Activated CD4-positive, alpha-beta T cell treated with anti-CD3 and anti-CD28 coated beads, Interleukin-2, amount 10 ng/mL, durations not matched to agents 7 days and 5 days (primary cell): ENCODE measurements around the gene CLTC. TPM values are rescaled to one million over a fixed set of nuclear protein-coding genes. Genes with fewer than 3 reads are reported as not detected.

Experiments
- CTCF ChIA-PET: fragments of 350-600 bp; sonication (Branson Sonifier 250); formaldehyde crosslinking; loops from one replicate; lab custom pipeline; 2021; ENCODE audit warnings: antibody characterized with exemption; lab: Charles Lee
- POLR2A ChIA-PET: fragments of 350-600 bp; sonication (Branson Sonifier 250); formaldehyde crosslinking; loops from one replicate; lab custom pipeline; 2021; ENCODE audit warnings: antibody characterized with exemption; lab: Charles Lee
- DNase-seq: peaks from one replicate; pipeline ENCODE4 v3.0.0-alpha.2; 2020
- H3K27ac Mint-ChIP-seq: one replicate; pipeline ENCODE4 v1.8.0; 2021; ENCODE audit warnings: mild to moderate bottlenecking, moderate library complexity, mixed read lengths
- H3K27me3 Mint-ChIP-seq: one replicate; pipeline ENCODE4 v1.8.0; 2021; ENCODE audit warnings: mixed read lengths
- H3K36me3 Mint-ChIP-seq: one replicate; pipeline ENCODE4 v1.8.0; 2021; ENCODE audit warnings: low read depth, mixed read lengths
- H3K4me1 Mint-ChIP-seq: one replicate; pipeline ENCODE4 v1.8.0; 2021; ENCODE audit warnings: mixed read lengths
- H3K4me3 Mint-ChIP-seq: one replicate; pipeline ENCODE4 v1.8.0; 2021; ENCODE audit warnings: mild to moderate bottlenecking, moderate library complexity, mixed read lengths
- H3K9me3 Mint-ChIP-seq: one replicate; pipeline ENCODE4 v1.8.0; 2021; ENCODE audit warnings: mixed read lengths
- total RNA-seq, 2 experiments: library from RNA; stranded (reverse); gene quantifications; one replicate each; pipeline ENCODE4 v1.2.3, GENCODE V29; 2021

The CLTC gene
- total RNA-seq, 2 experiments from 2014 or later: 135 to 140 TPM

DNA sequence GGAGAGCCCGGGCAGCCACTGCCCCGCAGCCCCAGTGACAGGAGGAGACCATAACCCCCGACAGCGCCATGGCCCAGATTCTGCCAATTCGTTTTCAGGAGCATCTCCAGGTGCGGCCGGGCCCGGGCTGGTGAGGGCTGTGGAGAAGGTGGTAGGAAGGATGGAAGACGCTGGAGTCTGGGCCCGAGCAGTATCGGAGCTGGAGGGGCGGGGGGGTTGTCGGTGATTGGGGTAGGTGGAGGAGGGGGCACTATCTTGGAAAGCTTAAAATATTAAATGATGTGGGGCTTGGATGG, 317 bp downstream of the CLTC start:
- peak overlapping the region; percentile 99 for H3K27ac Mint-ChIP-seq
- H3K9me3 Mint-ChIP-seq: no peaks in the 10 kb centered on the region
- H3K4me1 Mint-ChIP-seq: peaks cover 57% of the 10 kb centered on the region
- CTCF ChIA-PET: no interaction called here
- POLR2A ChIA-PET: interaction anchor here (1.7 kb wide), 1 partner anchor 87 kb away, joined by 4 read pairs; the partner anchor contains the start of genes PTRH2 and VMP1
- DNase-seq: no peak
- H3K27me3 Mint-ChIP-seq: no peaks in the 10 kb centered on the region
- peaks cover 18% of the 10 kb centered on the region for H3K36me3 Mint-ChIP-seq
- H3K4me3 Mint-ChIP-seq: peak overlapping the region; percentile 91

DNA sequence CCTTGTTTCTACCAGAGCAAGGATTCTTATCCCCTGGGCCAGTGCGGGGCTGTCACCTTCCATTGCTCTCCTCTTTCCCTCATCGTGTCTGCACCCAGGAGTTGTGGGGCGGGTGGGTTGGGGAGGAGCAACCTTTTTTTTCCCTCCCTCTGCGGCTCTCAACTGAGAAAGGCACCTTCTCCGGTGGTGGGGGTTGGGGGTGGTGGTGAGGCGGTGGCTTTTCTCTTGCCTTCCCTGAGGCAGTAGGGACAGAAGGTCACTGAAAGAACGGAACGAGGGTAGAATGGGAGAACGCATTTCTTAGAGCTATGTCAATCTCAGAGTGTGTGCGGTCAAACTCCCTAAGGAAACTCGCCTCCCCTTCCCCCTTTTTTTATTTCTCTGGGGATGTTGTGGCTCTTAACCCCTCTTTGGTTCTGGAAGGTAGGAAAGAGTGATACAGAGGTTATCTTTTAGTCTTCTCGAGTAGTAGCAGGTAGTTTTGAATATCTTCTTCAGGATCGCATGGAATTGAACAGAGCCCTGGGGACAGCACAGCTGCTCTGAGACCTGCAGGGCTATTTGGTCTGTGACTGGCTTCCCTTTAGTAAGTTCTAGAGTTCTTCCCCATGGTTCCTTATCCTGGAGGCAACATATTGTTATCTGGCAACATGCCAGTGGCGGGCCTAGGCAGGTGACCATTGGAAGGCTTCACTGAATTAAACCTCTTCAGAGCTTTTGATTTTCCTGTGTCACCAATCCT, 994 bp downstream of the CLTC start:
- Mint-ChIP-seq H3K4me3 (peak overlapping the region; percentile 91), H3K27ac (peak overlapping the region; percentile 99), H3K36me3 (peaks cover 21% of the 10 kb centered on the region), H3K4me1 (peaks cover 60% of the 10 kb centered on the region), H3K27me3 (no peaks in the 10 kb centered on the region), H3K9me3 (no peaks in the 10 kb centered on the region)
- peak; percentile 69 for DNase-seq
- ChIA-PET CTCF (no interaction called here), POLR2A (no interaction called here)

DNA sequence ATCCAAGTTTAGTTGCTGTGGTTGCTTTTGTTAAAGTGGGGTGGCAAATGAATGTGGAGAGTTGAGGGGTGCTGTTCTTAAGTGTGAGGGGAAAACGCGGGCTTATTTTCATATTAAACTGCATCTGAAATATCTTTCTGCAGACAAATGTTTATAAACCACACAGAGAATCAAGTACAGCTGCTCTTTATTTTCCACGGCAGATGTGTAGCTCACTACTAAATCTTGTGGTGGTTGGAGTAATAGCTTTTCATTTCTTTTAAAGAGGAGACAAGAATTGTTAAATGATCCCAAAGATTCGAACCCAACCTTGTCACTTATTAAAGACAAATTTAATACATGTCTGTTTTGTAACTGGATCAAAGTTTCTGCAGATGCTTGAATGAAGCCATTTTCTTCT, 2.1 kb downstream of the CLTC start:
- no peaks in the 10 kb centered on the region for H3K27me3 Mint-ChIP-seq
- ChIA-PET POLR2A (no interaction called here), CTCF (interaction anchor here (1.4 kb wide), 1 partner anchor 9 kb away, joined by 4 read pairs; no protein-coding TSS in a partner anchor)
- H3K27ac Mint-ChIP-seq: peak overlapping the region; percentile 62
- H3K9me3 Mint-ChIP-seq: no peaks in the 10 kb centered on the region
- H3K4me1 Mint-ChIP-seq: peaks cover 68% of the 10 kb centered on the region
- no peak for DNase-seq
- peak overlapping the region; percentile 91 for H3K4me3 Mint-ChIP-seq
- peaks cover 27% of the 10 kb centered on the region for H3K36me3 Mint-ChIP-seq

DNA sequence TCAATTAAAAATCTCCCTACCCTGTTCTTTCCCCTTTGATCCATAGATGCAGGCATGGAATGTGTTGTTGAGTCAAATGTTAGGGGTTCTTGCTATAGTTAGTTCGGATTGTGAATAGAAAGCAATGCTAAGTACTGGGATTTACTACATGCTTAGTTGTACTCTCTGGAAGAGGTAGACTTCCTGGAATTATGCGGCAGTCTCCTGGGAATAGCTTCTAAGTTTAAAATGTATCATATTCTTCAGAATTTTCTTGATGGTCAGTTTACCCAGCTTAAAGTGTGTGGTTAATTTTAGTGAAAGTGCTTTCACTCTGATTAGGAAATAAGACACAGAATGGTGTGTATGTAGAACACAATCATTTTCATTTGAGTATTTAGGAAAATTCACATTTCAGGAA, 3.5 kb downstream of the CLTC start:
- no peak overlapping the region for H3K27ac Mint-ChIP-seq
- no peak for DNase-seq
- CTCF ChIA-PET: interaction anchor here (0.6 kb wide), 1 partner anchor 833 kb away, joined by 3 read pairs; no protein-coding TSS in a partner anchor
- H3K4me1 Mint-ChIP-seq: peaks cover 65% of the 10 kb centered on the region
- no peaks in the 10 kb centered on the region for H3K27me3 Mint-ChIP-seq
- POLR2A ChIA-PET: no interaction called here
- H3K4me3 Mint-ChIP-seq: no peak overlapping the region
- no peaks in the 10 kb centered on the region for H3K9me3 Mint-ChIP-seq
- H3K36me3 Mint-ChIP-seq: peaks cover 28% of the 10 kb centered on the region

DNA sequence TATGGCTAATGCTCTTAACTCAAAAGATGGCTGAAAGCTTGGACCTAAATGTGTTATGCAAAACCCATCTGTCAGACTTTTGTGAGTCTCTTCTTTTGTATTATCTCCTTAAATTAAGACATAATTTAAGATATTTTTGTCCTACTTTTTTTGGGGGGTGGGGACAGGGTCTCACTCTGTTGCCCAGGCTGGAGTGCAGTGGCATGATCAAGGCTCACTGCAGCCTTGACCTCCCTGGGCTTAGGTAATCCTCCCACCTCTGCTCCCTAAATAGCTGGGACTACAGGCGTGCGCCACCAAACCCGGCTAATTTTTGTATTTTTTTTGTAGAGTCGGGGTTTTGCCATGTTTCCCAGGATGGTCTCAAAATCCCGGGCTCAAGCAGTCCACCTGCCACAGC, 7.1 kb downstream of the CLTC start:
- DNase-seq: no peak
- H3K27me3 Mint-ChIP-seq: no peaks in the 10 kb centered on the region
- peaks cover 61% of the 10 kb centered on the region for H3K4me1 Mint-ChIP-seq
- CTCF ChIA-PET: interaction anchor here (1.3 kb wide), 1 partner anchor 8 kb away, joined by 4 read pairs; no protein-coding TSS in a partner anchor
- no peak overlapping the region for H3K27ac Mint-ChIP-seq
- peaks cover 39% of the 10 kb centered on the region for H3K36me3 Mint-ChIP-seq
- H3K4me3 Mint-ChIP-seq: no peak overlapping the region
- POLR2A ChIA-PET: no interaction called here
- H3K9me3 Mint-ChIP-seq: no peaks in the 10 kb centered on the region

DNA sequence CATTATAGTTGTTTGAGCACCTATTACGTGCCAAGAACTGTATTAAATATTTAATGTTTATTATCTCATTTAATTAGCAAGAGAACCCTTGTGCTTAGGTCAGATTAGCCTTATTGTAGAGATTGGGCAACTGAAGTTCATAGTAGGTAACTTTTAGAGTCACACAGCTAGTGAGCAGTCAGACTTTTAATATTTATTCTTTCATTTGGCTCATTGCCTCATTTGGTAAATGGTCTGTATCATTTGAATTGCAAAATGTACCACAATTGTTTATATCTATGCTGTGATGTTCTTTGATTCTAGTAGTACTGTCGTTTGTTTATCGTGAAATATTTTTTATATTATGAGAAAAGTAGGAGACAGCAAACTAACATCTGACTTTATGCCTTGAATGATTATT, 7.6 kb downstream of the CLTC start:
- H3K27me3 Mint-ChIP-seq: no peaks in the 10 kb centered on the region
- no peak for DNase-seq
- no peaks in the 10 kb centered on the region for H3K9me3 Mint-ChIP-seq
- ChIA-PET CTCF (interaction anchor here (1.3 kb wide), 1 partner anchor 8 kb away, joined by 4 read pairs; no protein-coding TSS in a partner anchor), POLR2A (no interaction called here)
- H3K4me3 Mint-ChIP-seq: no peak overlapping the region
- H3K36me3 Mint-ChIP-seq: peaks cover 39% of the 10 kb centered on the region
- H3K27ac Mint-ChIP-seq: no peak overlapping the region
- peaks cover 58% of the 10 kb centered on the region for H3K4me1 Mint-ChIP-seq

DNA sequence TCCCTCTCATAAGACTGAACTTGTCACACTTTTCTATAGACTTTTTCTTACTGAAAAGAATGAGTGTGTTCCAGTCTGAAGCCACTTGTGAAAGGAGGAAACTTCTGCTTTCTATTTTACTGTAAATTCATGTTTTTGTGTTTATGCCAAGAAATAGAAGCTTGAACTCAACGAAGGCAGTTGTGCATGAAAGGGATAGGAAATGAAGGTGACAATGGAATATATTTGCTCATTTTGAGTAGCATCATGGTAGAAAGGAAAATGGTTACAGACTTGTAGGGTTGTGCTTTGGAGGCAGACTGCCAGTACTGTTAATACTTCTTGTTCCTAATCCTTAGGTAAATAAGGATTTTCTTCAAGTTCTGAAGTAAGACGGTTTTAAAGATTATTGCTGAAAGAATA, 8.1 kb downstream of the CLTC start:
- H3K9me3 Mint-ChIP-seq: no peaks in the 10 kb centered on the region
- no peak overlapping the region for H3K4me3 Mint-ChIP-seq
- ChIA-PET CTCF (interaction anchor here (1.3 kb wide), 1 partner anchor 9 kb away, joined by 4 read pairs; no protein-coding TSS in a partner anchor), POLR2A (no interaction called here)
- no peak overlapping the region for H3K27ac Mint-ChIP-seq
- H3K36me3 Mint-ChIP-seq: peaks cover 39% of the 10 kb centered on the region
- H3K27me3 Mint-ChIP-seq: no peaks in the 10 kb centered on the region
- no peak for DNase-seq
- peaks cover 58% of the 10 kb centered on the region for H3K4me1 Mint-ChIP-seq

DNA sequence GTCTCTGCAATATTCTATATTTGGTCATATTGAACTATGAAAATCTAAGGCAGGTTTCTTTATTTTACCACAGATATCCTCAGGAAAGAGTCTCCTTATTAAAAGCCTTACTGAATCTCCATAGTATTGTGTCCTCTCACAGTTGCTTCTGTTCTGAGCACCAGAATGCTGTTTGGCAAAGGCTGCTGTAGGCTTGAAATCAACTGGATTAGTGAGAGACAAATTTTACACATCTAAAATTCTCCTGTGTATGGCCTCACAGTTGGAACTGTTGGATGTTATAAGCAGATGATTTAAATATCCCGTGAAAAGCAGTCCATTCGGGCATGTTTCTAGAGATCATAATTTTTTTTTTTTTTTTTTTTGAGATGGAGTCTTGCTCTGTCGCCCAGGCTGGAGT, 9.5 kb downstream of the CLTC start:
- POLR2A ChIA-PET: no interaction called here

DNA sequence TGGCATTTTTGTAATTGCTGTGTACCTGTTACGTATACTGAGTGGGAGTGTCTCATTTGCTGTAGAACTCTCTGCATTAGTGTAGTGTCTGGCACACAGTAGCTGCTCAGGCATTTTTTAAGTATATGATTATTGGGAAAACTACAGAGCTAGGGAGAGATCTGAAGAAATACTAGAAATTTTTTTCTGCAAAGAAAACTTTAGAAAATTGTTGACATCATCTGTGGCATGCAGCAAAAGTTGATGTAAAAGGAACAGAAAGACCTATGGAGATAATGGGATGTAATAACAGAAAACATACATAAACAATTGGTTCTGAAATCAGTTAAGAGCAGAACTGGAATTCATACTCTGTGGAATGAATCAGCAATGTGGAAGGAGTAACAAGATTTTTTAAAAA, 11.6 kb downstream of the CLTC start:
- Mint-ChIP-seq H3K27me3 (no peaks in the 10 kb centered on the region), H3K36me3 (peaks cover 24% of the 10 kb centered on the region), H3K4me3 (no peak overlapping the region), H3K27ac (no peak overlapping the region), H3K4me1 (peaks cover 64% of the 10 kb centered on the region), H3K9me3 (no peaks in the 10 kb centered on the region)
- no peak for DNase-seq
- ChIA-PET CTCF (interaction anchor here (1.1 kb wide), 1 partner anchor 9 kb away, joined by 4 read pairs; no protein-coding TSS in a partner anchor), POLR2A (no interaction called here)

More for the DNA sequence above, 9.5 kb downstream of the CLTC start:
- Mint-ChIP-seq H3K27me3 (no peaks in the 10 kb centered on the region), H3K27ac (no peak overlapping the region), H3K36me3 (peaks cover 33% of the 10 kb centered on the region), H3K9me3 (no peaks in the 10 kb centered on the region), H3K4me3 (no peak overlapping the region), H3K4me1 (peaks cover 60% of the 10 kb centered on the region)
- DNase-seq: no peak
- CTCF ChIA-PET: no interaction called here

DNA sequence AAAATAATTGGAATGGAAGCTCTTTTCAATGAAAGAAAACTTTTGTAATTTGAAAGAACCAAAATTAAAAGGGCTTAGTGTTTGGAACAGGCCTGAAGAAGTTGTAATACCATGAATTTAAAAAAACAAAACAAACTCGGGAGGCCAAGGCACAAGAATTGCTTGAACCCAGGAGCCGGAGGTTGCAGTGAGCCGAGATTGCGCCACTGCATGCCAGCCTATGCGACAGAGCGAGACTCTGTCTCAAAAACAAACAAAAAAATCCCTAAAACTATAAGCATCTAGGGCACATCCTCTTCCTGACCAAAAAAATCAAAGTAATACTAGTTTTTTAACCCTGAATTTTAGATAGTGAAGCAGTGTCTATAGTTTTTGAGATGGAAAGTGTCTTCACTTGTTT, 12.7 kb downstream of the CLTC start:
- no peak overlapping the region for H3K4me3 Mint-ChIP-seq
- no peak overlapping the region for H3K27ac Mint-ChIP-seq
- DNase-seq: no peak
- ChIA-PET CTCF (interaction anchor here (0.7 kb wide), 1 partner anchor 10 kb away, joined by 3 read pairs; no protein-coding TSS in a partner anchor), POLR2A (no interaction called here)
- H3K9me3 Mint-ChIP-seq: no peaks in the 10 kb centered on the region
- peaks cover 23% of the 10 kb centered on the region for H3K36me3 Mint-ChIP-seq
- peaks cover 59% of the 10 kb centered on the region for H3K4me1 Mint-ChIP-seq
- H3K27me3 Mint-ChIP-seq: no peaks in the 10 kb centered on the region

DNA sequence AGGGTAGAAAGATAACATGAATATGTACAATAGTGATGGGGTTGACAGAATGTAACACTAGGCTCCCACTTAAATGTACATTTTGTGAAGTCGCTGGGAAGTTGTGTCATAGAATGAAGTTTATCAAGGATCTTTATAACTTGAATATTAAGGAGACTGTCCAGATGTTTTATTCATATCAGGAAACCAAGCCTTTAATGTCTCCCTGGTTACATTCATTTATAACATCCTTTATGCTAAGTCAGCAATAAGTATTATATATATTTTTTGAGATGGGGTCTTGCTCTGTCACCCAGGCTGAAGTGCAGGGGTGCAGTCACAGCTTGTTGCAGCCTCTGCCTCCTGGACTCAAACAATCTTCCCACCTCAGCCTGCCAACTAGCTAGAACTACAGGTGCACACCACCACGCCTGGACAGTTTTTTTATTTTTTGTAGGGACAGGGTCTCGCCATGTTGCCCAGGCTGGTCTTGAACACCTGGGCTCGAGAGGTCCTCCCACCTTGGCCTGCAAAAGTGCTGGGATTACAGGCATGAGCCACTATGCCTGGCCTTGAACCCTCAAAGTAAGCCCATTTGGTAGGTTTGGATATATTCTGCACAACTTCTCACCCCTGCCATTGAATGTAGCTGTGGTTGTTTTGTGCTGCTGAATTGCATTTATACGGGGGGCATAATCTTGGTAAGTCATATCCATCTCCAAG, 14.1 kb downstream of the CLTC start:
- no peaks in the 10 kb centered on the region for H3K27me3 Mint-ChIP-seq
- ChIA-PET CTCF (no interaction called here), POLR2A (no interaction called here)
- H3K9me3 Mint-ChIP-seq: no peaks in the 10 kb centered on the region
- H3K27ac Mint-ChIP-seq: peak overlapping the region; percentile 66
- H3K36me3 Mint-ChIP-seq: peaks cover 19% of the 10 kb centered on the region
- H3K4me1 Mint-ChIP-seq: peaks cover 51% of the 10 kb centered on the region
- no peak for DNase-seq
- no peak overlapping the region for H3K4me3 Mint-ChIP-seq

DNA sequence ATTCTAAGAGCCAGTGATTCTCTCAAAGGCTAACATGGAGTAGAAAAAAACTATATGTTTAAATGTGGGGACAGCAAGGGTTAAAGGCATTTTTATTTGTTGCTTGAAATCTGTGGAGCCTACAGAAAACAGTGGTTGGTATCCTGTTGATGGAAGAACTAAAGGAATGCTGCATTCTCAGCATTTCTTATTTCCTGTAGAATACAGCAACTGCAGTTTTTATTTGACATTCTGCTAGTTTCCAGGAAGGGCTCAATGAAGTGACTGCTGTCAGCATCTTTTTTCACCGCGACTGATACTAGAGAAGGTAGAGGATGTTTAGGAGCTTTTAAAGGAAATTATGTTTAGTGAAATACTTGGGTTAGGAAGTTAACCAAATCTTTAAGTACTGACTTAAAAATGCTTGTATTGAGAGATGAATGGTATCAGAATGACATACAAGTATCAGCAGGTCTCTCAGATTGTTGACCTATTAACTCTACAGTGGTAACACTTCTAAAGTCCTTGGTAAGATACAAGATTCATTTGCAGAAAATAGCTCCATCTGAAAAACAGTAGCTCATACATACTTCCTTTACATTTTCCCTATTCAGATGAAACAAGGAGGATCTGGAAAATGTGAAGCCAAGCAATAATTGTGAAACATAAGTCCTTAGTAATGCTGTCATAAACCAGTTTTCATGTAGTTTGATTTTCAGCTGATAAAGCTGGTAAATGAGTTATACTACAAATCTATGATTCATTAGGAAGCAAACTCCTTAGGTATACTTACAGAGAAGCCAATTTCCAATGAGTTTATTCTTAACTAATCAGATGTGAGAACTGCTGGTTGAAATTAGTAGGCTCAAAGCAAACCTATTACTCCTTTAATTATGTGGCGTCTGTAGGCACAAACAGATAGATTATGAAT, 15.2 kb downstream of the CLTC start:
- Mint-ChIP-seq H3K4me1 (peaks cover 51% of the 10 kb centered on the region), H3K4me3 (peak overlapping the region; percentile 28), H3K27me3 (no peaks in the 10 kb centered on the region), H3K36me3 (peaks cover 11% of the 10 kb centered on the region), H3K27ac (no peak overlapping the region), H3K9me3 (no peaks in the 10 kb centered on the region)
- peak; percentile 11 for DNase-seq
- CTCF ChIA-PET: no interaction called here
- POLR2A ChIA-PET: no interaction called here
